GM11168 (cell line): ENCODE measurements around the gene PUSL1.

Experiments
- in situ Hi-C: fragments of 300-500 bp; cut with MboI; formaldehyde crosslinking; loops from one replicate; pipeline ENCODE4 v1.12.0; 2022; ENCODE audit warnings: low sequenced_read_pairs; ENCODE audit not compliant: unreplicated experiment

PUSL1 gene

GRCh38 chr1:1348420-1349255, 40.2 kb downstream of the PUSL1 start:
- in situ Hi-C loops = no loop called here

GRCh38 chr1:1349256-1350012, 41.0 kb downstream of the PUSL1 start, which contains the start of gene DVL1:
TSS of gene DVL1 (minus strand) at chr1:1349418. CDS start at chr1:1349065, 353 bp downstream.
- in situ Hi-C loops = no loop called here

- in situ Hi-C loops = no loop called here
Observed at GRCh38 chr1:1351511-1352427, 43.4 kb downstream of the PUSL1 start.

GRCh38 chr1:1352786-1353388, 44.5 kb downstream of the PUSL1 start:
- in situ Hi-C loops = no loop called here

GRCh38 chr1:1353389-1354151, 45.2 kb downstream of the PUSL1 start:
- in situ Hi-C loops = no loop called here

- in situ Hi-C loops = no loop called here
Observed at GRCh38 chr1:1354271-1355247, 46.2 kb downstream of the PUSL1 start.

GRCh38 chr1:1355416-1355815, 47.0 kb downstream of the PUSL1 start:
- in situ Hi-C loops = no loop called here

- in situ Hi-C loops = no loop called here
Observed at GRCh38 chr1:1356166-1356795, 47.9 kb downstream of the PUSL1 start.

- in situ Hi-C loops = no loop called here
Observed at GRCh38 chr1:1356796-1357401, 48.5 kb downstream of the PUSL1 start.

GRCh38 chr1:1357871-1358432, 49.6 kb downstream of the PUSL1 start:
- in situ Hi-C loops = no loop called here

- in situ Hi-C loops = no loop called here
Observed at GRCh38 chr1:1358433-1359271, 50.3 kb downstream of the PUSL1 start, which contains the start of gene MXRA8. TSS of gene MXRA8 (minus strand) at chr1:1358555. CDS start at chr1:1358504, 51 bp downstream.

GRCh38 chr1:1359308-1359663, 50.9 kb downstream of the PUSL1 start:
- in situ Hi-C loops = no loop called here

- in situ Hi-C loops = no loop called here
Observed at GRCh38 chr1:1359664-1360468, 51.5 kb downstream of the PUSL1 start.

GRCh38 chr1:1360506-1361169, 52.2 kb downstream of the PUSL1 start:
- in situ Hi-C loops = no loop called here
